Cardiac muscle cell (in vitro differentiated cells and primary cell): Measurements from ENCODE around the gene NPIPB13. TPM values are rescaled to one million over a fixed set of nuclear protein-coding genes. Genes with fewer than 3 reads are reported as not detected.

Source experiments
- polyA plus RNA-seq: library from polyadenylated mRNA; unstranded; fragments of >200 nt; fragmentation: Nextera tagmentation; extraction: Ambion mirVana; gene quantifications from 2 replicates; pipeline ENCODE4 v1.2.1, GENCODE V29; 2016
- total RNA-seq: library from RNA; depleted of rRNA; stranded (reverse); fragments of >200 nt; gene quantifications from 2 replicates; pipeline ENCODE4 v1.2.3, GENCODE V29; 2016

Gene NPIPB13
- total and polyA plus RNA-seq, 2 experiments from 2014 or later, result 3.2 to 4.1 TPM

Other genes with a start within 250 kb of the NPIPB13 start
- 1.6 and 7.2 TPM in 2 replicates for gene DOC2A, start 237.5 kb downstream of the NPIPB13 start, total RNA-seq
- 3.3 and 6.9 TPM in 2 replicates for gene DOC2A, start 237.5 kb downstream of the NPIPB13 start, polyA plus RNA-seq
- not detected in 2 replicates for gene C16orf92, start 225.3 kb downstream of the NPIPB13 start, total RNA-seq
- gene C16orf92, start 225.3 kb downstream of the NPIPB13 start, polyA plus RNA-seq, result not detected in 2 replicates
- 0.21 and 0.36 TPM in 2 replicates for gene TLCD3B, start 217.2 kb downstream of the NPIPB13 start, total RNA-seq
- gene TLCD3B, start 217.2 kb downstream of the NPIPB13 start, polyA plus RNA-seq, result not detected in 2 replicates
- gene ALDOA, start 182.7 kb downstream of the NPIPB13 start, total RNA-seq, result 3,852 and 5,767 TPM in 2 replicates
- 5,441 and 6,816 TPM in 2 replicates for gene ALDOA, start 182.7 kb downstream of the NPIPB13 start, polyA plus RNA-seq
- gene PPP4C, start 172.5 kb downstream of the NPIPB13 start, total RNA-seq, result 94.3 and 134 TPM in 2 replicates
- 217 and 225 TPM in 2 replicates for gene PPP4C, start 172.5 kb downstream of the NPIPB13 start, polyA plus RNA-seq
- 1.6 and 5.0 TPM in 2 replicates for gene TBX6, start 156.6 kb downstream of the NPIPB13 start, total RNA-seq
- 2.2 and 8.9 TPM in 2 replicates for gene TBX6, start 156.6 kb downstream of the NPIPB13 start, polyA plus RNA-seq
- gene YPEL3, start 152.3 kb downstream of the NPIPB13 start, total RNA-seq, result 67.1 and 107 TPM in 2 replicates
- 115 and 143 TPM in 2 replicates for gene YPEL3, start 152.3 kb downstream of the NPIPB13 start, polyA plus RNA-seq
- gene GDPD3, start 134.9 kb downstream of the NPIPB13 start, total RNA-seq, result 1.7 and 2.0 TPM in 2 replicates
- gene GDPD3, start 134.9 kb downstream of the NPIPB13 start, polyA plus RNA-seq, result 0.72 and 0.96 TPM in 2 replicates
- gene MAPK3, start 125.3 kb downstream of the NPIPB13 start, total RNA-seq, result 57.2 and 70.2 TPM in 2 replicates
- gene MAPK3, start 125.3 kb downstream of the NPIPB13 start, polyA plus RNA-seq, result 29.7 and 35.9 TPM in 2 replicates
- 0.92 and 3.2 TPM in 2 replicates for gene CORO1A, start 64.9 kb downstream of the NPIPB13 start, total RNA-seq
- 2.0 and 3.4 TPM in 2 replicates for gene CORO1A, start 64.9 kb downstream of the NPIPB13 start, polyA plus RNA-seq
- 254 and 290 TPM in 2 replicates for gene BOLA2B, start 54.8 kb downstream of the NPIPB13 start, total RNA-seq
- gene BOLA2B, start 54.8 kb downstream of the NPIPB13 start, polyA plus RNA-seq, result 89.4 and 146 TPM in 2 replicates
- gene SLX1A, start 54.6 kb downstream of the NPIPB13 start, total RNA-seq, result 61.6 and 76.1 TPM in 2 replicates
- gene SLX1A, start 54.6 kb downstream of the NPIPB13 start, polyA plus RNA-seq, result 67.3 and 85.1 TPM in 2 replicates
- 3.7 and 4.2 TPM in 2 replicates for gene SULT1A3, start 49.2 kb downstream of the NPIPB13 start, total RNA-seq
- 7.7 and 17.1 TPM in 2 replicates for gene SULT1A3, start 49.2 kb downstream of the NPIPB13 start, polyA plus RNA-seq
- 56.7 and 63.1 TPM in 2 replicates for gene CD2BP2, start 106.8 kb upstream of the NPIPB13 start, total RNA-seq
- 47.2 TPM in 2 replicates for gene CD2BP2, start 106.8 kb upstream of the NPIPB13 start, polyA plus RNA-seq
- gene TBC1D10B, start 122.0 kb upstream of the NPIPB13 start, total RNA-seq, result 50.7 and 58.4 TPM in 2 replicates
- 39.9 and 51.3 TPM in 2 replicates for gene TBC1D10B, start 122.0 kb upstream of the NPIPB13 start, polyA plus RNA-seq
- gene MYL11, start 126.3 kb upstream of the NPIPB13 start, total RNA-seq, result 1.5 TPM in 1 of 2 replicates, not detected in the other
- gene MYL11, start 126.3 kb upstream of the NPIPB13 start, polyA plus RNA-seq, result 0.69 and 5.5 TPM in 2 replicates
- 0.92 and 0.95 TPM in 2 replicates for gene SEPTIN1, start 134.1 kb upstream of the NPIPB13 start, total RNA-seq
- gene SEPTIN1, start 134.1 kb upstream of the NPIPB13 start, polyA plus RNA-seq, result 8.7 and 11.9 TPM in 2 replicates
- 29.5 and 32.3 TPM in 2 replicates for gene ZNF48, start 146.9 kb upstream of the NPIPB13 start, total RNA-seq
- gene ZNF48, start 146.9 kb upstream of the NPIPB13 start, polyA plus RNA-seq, result 12.5 and 20.8 TPM in 2 replicates
- 29.1 and 31.5 TPM in 2 replicates for gene ZNF771, start 159.1 kb upstream of the NPIPB13 start, total RNA-seq
- gene ZNF771, start 159.1 kb upstream of the NPIPB13 start, polyA plus RNA-seq, result 26.5 and 36.1 TPM in 2 replicates
- 43.0 and 46.3 TPM in 2 replicates for gene DCTPP1, start 181.6 kb upstream of the NPIPB13 start, total RNA-seq
- gene DCTPP1, start 181.6 kb upstream of the NPIPB13 start, polyA plus RNA-seq, result 77.0 and 85.2 TPM in 2 replicates
- gene SEPHS2, start 197.4 kb upstream of the NPIPB13 start, total RNA-seq, result 14.0 and 19.6 TPM in 2 replicates
- gene SEPHS2, start 197.4 kb upstream of the NPIPB13 start, polyA plus RNA-seq, result 51.9 and 55.3 TPM in 2 replicates
- not detected in 2 replicates for gene ITGAL, start 224.3 kb upstream of the NPIPB13 start, total RNA-seq
- gene ITGAL, start 224.3 kb upstream of the NPIPB13 start, polyA plus RNA-seq, result 0.46 TPM in 1 of 2 replicates, not detected in the other